Neural cell (in vitro differentiated cells): ENCODE measurements around the gene UGT1A1. TPM values are rescaled to one million over a fixed set of nuclear protein-coding genes. Genes with fewer than 3 reads are reported as not detected.
"Not testable (repeated sequence)": the region's sequence is repeated elsewhere in the genome, so short reads cannot be mapped to it uniquely, and the experiment has no call there.

ENCODE experiments used
- H2AFZ ChIP-seq: fragments of 200-600, 300-800 bp; sonication (generic), shearing (Covaris generic); 2 replicates; pipeline ENCODE4 v1.6.0; 2014; ENCODE audit warnings: low read depth, mild to moderate bottlenecking, antibody characterized with exemption, low read length, moderate library complexity
- H3F3A ChIP-seq: fragments of 200-600 bp; shearing (Covaris generic); 2 replicates; pipeline ENCODE4 v1.6.1; 2016; ENCODE audit warnings: mild to moderate bottlenecking, moderate library complexity, mixed read lengths, antibody characterized with exemption, low read length; ENCODE audit not compliant: insufficient read depth, poor library complexity, severe bottlenecking
- H3K27ac ChIP-seq: fragments of 200-600, 300-800 bp; sonication (generic), shearing (Covaris generic); 2 replicates; pipeline ENCODE4 v1.5.1; 2014; ENCODE audit warnings: mild to moderate bottlenecking, low read length, moderate library complexity
- H3K27me3 ChIP-seq: fragments of 300-800, 200-600 bp; sonication (generic), shearing (Covaris generic); 2 replicates; pipeline ENCODE4 v1.6.0; 2014; ENCODE audit warnings: mild to moderate bottlenecking, low read depth, low read length, moderate library complexity; ENCODE audit not compliant: insufficient read depth
- H3K36me3 ChIP-seq: fragments of 300-800, 200-600 bp; sonication (generic), shearing (Covaris generic); 2 replicates; pipeline ENCODE4 v1.5.1; 2014; ENCODE audit warnings: mild to moderate bottlenecking, antibody characterized with exemption, low read length, moderate library complexity; ENCODE audit not compliant: insufficient read depth
- H3K4me2 ChIP-seq: fragments of 300-800, 200-600 bp; sonication (generic), shearing (Covaris generic); 2 replicates; pipeline ENCODE4 v1.6.0; 2014; ENCODE audit warnings: mild to moderate bottlenecking, low read length
- H3K4me3 ChIP-seq: fragments of 300-800, 200-600 bp; sonication (generic), shearing (Covaris generic); 2 replicates; pipeline ENCODE4 v1.5.1; 2014; ENCODE audit warnings: mild to moderate bottlenecking, low read length, moderate library complexity
- H3K79me2 ChIP-seq: fragments of 200-600 bp; shearing (Covaris generic); replicated peaks from 2 replicates; pipeline ENCODE4 v1.6.0; 2014; ENCODE audit warnings: mild to moderate bottlenecking, low read length, moderate library complexity; ENCODE audit not compliant: insufficient read depth
- H3K9ac ChIP-seq: fragments of 300-800, 200-600 bp; sonication (generic), shearing (Covaris generic); 2 replicates; pipeline ENCODE4 v1.6.1; 2016; ENCODE audit warnings: mild to moderate bottlenecking, low read length, mixed read lengths
- H3K9me2 ChIP-seq: fragments of 200-600 bp; shearing (Covaris generic); 2 replicates; pipeline ENCODE4 v1.6.1; 2016; ENCODE audit warnings: mild to moderate bottlenecking, low read length, mixed read lengths; ENCODE audit not compliant: insufficient read depth
- H3K9me3 ChIP-seq: fragments of 200-600, 300-800 bp; sonication (generic), shearing (Covaris generic); 2 replicates; pipeline ENCODE4 v1.6.1; 2016; ENCODE audit warnings: mild to moderate bottlenecking, mixed run types, low read length, moderate library complexity, mixed read lengths
- H4K20me1 ChIP-seq: fragments of 200-600 bp; shearing (Covaris generic); 2 replicates; pipeline ENCODE4 v1.6.1; 2016; ENCODE audit warnings: mild to moderate bottlenecking, mixed run types; ENCODE audit not compliant: insufficient read depth
- EP300 ChIP-seq: fragments of 450-650 bp; conservative IDR thresholded peaks from 2 replicates; pipeline ENCODE4 v1.6.1; 2014; ENCODE audit warnings: antibody characterized with exemption, mild to moderate bottlenecking, moderate library complexity; ENCODE audit not compliant: poor library complexity, severe bottlenecking
- EZH2 ChIP-seq: fragments of 200-600, 300-800 bp; shearing (Covaris generic), sonication (generic); IDR thresholded peaks from 2 replicates; pipeline ENCODE4 v1.6.1; 2014; ENCODE audit warnings: antibody characterized with exemption, low read length, borderline replicate concordance, mild to moderate bottlenecking; ENCODE audit not compliant: insufficient read depth, poor library complexity, severe bottlenecking
- MXI1 ChIP-seq: fragments of 450-650 bp; conservative IDR thresholded peaks from 2 replicates; pipeline ENCODE4 v1.6.1; 2014; ENCODE audit warnings: antibody characterized with exemption, mild to moderate bottlenecking; ENCODE audit not compliant: poor library complexity, severe bottlenecking
- POLR2AphosphoS5 ChIP-seq: IDR thresholded peaks from 2 replicates; pipeline ENCODE4 v1.6.1; 2012
- RAD21 ChIP-seq: fragments of 450-650 bp; conservative IDR thresholded peaks from 2 replicates; pipeline ENCODE4 v1.6.1; 2014; ENCODE audit warnings: antibody characterized with exemption, mild to moderate bottlenecking, moderate library complexity
- SMC3 ChIP-seq: fragments of 450-650 bp; conservative IDR thresholded peaks from 2 replicates; pipeline ENCODE4 v1.6.1; 2014; ENCODE audit warnings: antibody characterized with exemption, mild to moderate bottlenecking, moderate library complexity; ENCODE audit not compliant: poor library complexity
- TAF1 ChIP-seq: IDR thresholded peaks from 2 replicates; pipeline ENCODE4 v1.6.1; 2012; ENCODE audit warnings: low read depth
- polyA plus RNA-seq: library from polyadenylated mRNA; depleted of rRNA; stranded (reverse); fragments of >200 nt; gene quantifications from 2 replicates; pipeline ENCODE4 v1.2.3, GENCODE V29; 2014
- TF ChIP-seq, protein P1 (sequence below): fragments of 450-650 bp; IDR thresholded peaks from 2 replicates; pipeline ENCODE4 v1.5.1; 2014; ENCODE audit warnings: antibody characterized with exemption, mild to moderate bottlenecking, moderate library complexity; ENCODE audit not compliant: poor library complexity, severe bottlenecking
- TF ChIP-seq, protein P2 (sequence below): IDR thresholded peaks from 2 replicates; pipeline ENCODE4 v1.6.1; 2012; ENCODE audit warnings: borderline replicate concordance

The UGT1A1 gene
- polyA plus RNA-seq, 1 donor from 2014 or later: not detected

DNA sequence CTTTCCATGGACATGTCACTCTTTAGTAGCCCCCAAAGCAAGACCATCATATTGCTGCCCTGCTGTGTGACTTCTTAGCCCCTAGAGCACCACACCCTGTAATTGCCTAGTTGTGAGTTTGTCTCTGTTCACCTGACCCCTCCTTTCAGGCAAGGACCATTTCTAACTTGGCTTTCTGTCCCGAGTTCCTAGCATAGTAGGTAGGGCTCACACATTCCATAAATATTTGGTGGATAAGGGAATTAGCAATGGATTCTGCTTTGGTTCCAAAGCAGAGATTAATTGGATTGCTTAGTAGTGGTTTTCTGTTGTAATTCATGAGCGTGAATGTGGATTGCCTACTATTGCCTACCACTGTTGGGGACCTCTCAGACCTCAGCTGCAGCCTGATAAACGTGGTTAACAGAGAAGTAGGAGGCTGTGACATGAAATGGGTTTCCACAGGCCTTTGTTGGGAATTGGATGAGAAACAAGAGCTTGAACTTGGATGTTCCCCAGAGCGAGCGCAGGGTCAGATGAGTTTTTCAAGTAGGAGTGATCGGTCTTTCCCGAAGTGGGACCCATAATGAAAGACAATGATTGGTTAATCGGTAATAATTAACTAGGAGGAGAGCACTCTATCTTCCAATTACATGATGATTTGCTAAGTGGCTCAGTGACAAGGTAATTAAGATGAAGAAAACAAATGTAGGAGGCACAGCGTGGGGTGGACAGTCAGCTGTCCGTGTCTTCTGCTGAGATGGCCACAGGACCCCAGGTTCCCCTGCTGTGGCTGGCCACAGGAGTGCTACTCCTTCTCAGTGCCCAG, 13.4 kb upstream of the UGT1A1 start:
- H3K79me2 ChIP-seq: no peaks in the 10 kb centered on the region
- no peak overlapping the region for H3K4me2 ChIP-seq
- H3K4me3 ChIP-seq: no peak overlapping the region
- H3K27ac ChIP-seq: no peak overlapping the region
- H3K9me3 ChIP-seq: no peaks in the 10 kb centered on the region
- H4K20me1 ChIP-seq: no peaks in the 10 kb centered on the region
- H3K27me3 ChIP-seq: no peaks in the 10 kb centered on the region
- no peaks in the 10 kb centered on the region for H3F3A ChIP-seq
- H3K36me3 ChIP-seq: no peaks in the 10 kb centered on the region
- H3K9ac ChIP-seq: no peak overlapping the region
- no peak overlapping the region for H2AFZ ChIP-seq
- TF ChIP-seq MXI1: no peak
- TF ChIP-seq POLR2AphosphoS5: no peak
- no peak for TF ChIP-seq TAF1
- TF ChIP-seq EZH2: no peak
- TF ChIP-seq, protein P1, sequence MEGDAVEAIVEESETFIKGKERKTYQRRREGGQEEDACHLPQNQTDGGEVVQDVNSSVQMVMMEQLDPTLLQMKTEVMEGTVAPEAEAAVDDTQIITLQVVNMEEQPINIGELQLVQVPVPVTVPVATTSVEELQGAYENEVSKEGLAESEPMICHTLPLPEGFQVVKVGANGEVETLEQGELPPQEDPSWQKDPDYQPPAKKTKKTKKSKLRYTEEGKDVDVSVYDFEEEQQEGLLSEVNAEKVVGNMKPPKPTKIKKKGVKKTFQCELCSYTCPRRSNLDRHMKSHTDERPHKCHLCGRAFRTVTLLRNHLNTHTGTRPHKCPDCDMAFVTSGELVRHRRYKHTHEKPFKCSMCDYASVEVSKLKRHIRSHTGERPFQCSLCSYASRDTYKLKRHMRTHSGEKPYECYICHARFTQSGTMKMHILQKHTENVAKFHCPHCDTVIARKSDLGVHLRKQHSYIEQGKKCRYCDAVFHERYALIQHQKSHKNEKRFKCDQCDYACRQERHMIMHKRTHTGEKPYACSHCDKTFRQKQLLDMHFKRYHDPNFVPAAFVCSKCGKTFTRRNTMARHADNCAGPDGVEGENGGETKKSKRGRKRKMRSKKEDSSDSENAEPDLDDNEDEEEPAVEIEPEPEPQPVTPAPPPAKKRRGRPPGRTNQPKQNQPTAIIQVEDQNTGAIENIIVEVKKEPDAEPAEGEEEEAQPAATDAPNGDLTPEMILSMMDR: no peak
- no peak for TF ChIP-seq EP300
- TF ChIP-seq RAD21: no peak
- no peak for TF ChIP-seq SMC3
- TF ChIP-seq, protein P2, sequence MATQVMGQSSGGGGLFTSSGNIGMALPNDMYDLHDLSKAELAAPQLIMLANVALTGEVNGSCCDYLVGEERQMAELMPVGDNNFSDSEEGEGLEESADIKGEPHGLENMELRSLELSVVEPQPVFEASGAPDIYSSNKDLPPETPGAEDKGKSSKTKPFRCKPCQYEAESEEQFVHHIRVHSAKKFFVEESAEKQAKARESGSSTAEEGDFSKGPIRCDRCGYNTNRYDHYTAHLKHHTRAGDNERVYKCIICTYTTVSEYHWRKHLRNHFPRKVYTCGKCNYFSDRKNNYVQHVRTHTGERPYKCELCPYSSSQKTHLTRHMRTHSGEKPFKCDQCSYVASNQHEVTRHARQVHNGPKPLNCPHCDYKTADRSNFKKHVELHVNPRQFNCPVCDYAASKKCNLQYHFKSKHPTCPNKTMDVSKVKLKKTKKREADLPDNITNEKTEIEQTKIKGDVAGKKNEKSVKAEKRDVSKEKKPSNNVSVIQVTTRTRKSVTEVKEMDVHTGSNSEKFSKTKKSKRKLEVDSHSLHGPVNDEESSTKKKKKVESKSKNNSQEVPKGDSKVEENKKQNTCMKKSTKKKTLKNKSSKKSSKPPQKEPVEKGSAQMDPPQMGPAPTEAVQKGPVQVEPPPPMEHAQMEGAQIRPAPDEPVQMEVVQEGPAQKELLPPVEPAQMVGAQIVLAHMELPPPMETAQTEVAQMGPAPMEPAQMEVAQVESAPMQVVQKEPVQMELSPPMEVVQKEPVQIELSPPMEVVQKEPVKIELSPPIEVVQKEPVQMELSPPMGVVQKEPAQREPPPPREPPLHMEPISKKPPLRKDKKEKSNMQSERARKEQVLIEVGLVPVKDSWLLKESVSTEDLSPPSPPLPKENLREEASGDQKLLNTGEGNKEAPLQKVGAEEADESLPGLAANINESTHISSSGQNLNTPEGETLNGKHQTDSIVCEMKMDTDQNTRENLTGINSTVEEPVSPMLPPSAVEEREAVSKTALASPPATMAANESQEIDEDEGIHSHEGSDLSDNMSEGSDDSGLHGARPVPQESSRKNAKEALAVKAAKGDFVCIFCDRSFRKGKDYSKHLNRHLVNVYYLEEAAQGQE: no peak
- H3K9me2 ChIP-seq: no peaks in the 10 kb centered on the region

DNA sequence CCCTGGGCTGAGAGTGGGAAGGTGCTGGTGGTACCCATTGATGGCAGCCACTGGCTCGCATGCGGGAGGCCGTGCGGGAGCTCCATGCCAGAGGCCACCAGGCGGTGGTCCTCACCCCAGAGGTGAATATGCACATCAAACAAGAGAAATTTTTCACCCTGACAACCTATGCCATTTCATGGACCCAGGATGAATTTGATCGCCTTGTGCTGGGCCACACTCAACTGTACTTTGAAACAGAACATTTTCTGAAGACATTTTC, 12.9 kb upstream of the UGT1A1 start:
- no peaks in the 10 kb centered on the region for H3K9me2 ChIP-seq
- H3K9me3 ChIP-seq: no peaks in the 10 kb centered on the region
- no peak overlapping the region for H3K4me3 ChIP-seq
- H3F3A ChIP-seq: no peaks in the 10 kb centered on the region
- H3K27me3 ChIP-seq: no peaks in the 10 kb centered on the region
- H4K20me1 ChIP-seq: no peaks in the 10 kb centered on the region
- no peaks in the 10 kb centered on the region for H3K36me3 ChIP-seq
- H3K4me2 ChIP-seq: no peak overlapping the region
- H3K27ac ChIP-seq: no peak overlapping the region
- H3K79me2 ChIP-seq: no peaks in the 10 kb centered on the region
- TF ChIP-seq TAF1 (no peak), POLR2AphosphoS5 (no peak), EP300 (no peak), EZH2 (no peak), MXI1 (no peak), RAD21 (no peak), SMC3 (no peak)
- TF ChIP-seq, protein P1: no peak
- TF ChIP-seq, protein P2: no peak
- H3K9ac ChIP-seq: no peak overlapping the region
- no peak overlapping the region for H2AFZ ChIP-seq

DNA sequence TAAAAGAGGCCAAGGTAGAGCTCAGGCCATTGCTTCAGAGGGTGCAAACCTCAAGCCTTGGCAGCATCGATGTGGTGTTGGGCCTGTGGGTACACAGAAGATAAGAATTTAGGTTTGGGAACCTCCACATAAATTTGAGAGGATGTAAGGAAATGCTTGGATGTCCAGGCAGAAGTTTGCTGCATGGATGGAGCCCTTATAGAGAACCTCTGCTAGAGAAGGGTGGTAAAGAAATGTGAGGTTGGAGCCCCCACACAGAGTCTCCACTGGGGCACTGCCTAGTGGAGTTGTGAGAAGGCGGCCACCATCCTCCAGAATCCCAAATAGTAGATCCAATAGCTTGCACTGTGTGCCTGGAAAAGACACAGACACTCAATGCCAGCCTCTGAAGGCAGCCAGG, 9.4 kb upstream of the UGT1A1 start:
- not testable (repeated sequence) for H3K27ac ChIP-seq, H2AFZ ChIP-seq, H3K9me2 ChIP-seq, H3K4me2 ChIP-seq, H3K4me3 ChIP-seq, H3F3A ChIP-seq, H4K20me1 ChIP-seq, H3K27me3 ChIP-seq, H3K36me3 ChIP-seq, H3K9ac ChIP-seq, H3K9me3 ChIP-seq, H3K79me2 ChIP-seq
